Occipital lobe (tissue), 2 donors: ENCODE results near the gene ZNF805. TPM values are rescaled to one million over a fixed set of nuclear protein-coding genes. Genes with fewer than 3 reads are reported as not detected.
A peak's percentile ranks its signal among the peaks of the same experiment; 100 is the strongest.
"Not testable (repeated sequence)": the region's sequence is repeated elsewhere in the genome, so short reads cannot be mapped to it uniquely, and the experiment has no call there.

Source experiments
- DNase-seq: peaks from one replicate; lab custom pipeline; 2025; lab: John Stamatoyannopoulos, UW
- total RNA-seq: library from RNA; depleted of rRNA; stranded (reverse); fragments of >200 nt; gene quantifications from one replicate; pipeline ENCODE4 v1.2.3, GENCODE V29; 2014

Gene ZNF805
- 34.2 TPM for total RNA-seq

DNA sequence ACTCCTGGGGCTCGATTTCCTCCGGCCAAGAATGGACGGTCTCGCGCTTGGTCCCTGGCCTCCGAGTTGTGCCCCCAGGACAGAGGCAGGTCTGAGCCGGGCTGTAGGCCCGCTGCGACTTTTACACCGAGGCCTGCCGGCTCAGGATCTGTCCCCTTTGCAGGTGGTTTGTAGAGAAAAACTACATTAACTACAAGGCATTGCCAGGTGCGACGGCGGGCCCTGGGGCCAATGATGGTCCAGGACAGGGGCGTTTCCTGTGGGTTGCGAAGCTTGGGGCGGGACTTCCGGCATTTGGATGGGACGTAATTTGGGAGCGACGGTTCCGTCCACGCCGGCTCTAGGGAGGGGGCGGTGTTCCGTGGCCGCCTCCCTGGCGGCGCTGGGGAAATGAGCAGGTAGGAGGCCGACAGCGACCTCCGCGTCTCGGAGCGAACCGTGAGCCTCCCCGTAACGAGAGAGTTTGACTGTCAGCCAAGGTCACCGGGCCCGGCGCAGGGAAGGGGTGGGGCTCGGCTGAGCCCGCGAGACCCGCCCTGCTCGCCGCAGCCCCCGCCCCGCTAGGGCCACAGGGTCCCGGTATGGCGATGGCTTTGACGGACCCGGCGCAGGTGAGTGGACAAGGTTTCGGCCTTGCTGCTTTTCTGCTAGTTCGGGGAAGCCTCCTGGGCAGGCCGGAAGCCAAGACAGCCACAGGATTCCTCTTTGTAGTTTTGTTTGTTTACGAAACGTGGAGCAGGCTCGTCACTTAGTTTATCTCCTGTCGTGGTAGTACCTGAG, at the start of gene ZNF805:
TSS of gene ZNF805 (plus strand) at position 322 of the 780 bp plus-strand sequence. CDS start at position 582, 260 bp downstream.
- DNase-seq = peak; percentile 92

DNA sequence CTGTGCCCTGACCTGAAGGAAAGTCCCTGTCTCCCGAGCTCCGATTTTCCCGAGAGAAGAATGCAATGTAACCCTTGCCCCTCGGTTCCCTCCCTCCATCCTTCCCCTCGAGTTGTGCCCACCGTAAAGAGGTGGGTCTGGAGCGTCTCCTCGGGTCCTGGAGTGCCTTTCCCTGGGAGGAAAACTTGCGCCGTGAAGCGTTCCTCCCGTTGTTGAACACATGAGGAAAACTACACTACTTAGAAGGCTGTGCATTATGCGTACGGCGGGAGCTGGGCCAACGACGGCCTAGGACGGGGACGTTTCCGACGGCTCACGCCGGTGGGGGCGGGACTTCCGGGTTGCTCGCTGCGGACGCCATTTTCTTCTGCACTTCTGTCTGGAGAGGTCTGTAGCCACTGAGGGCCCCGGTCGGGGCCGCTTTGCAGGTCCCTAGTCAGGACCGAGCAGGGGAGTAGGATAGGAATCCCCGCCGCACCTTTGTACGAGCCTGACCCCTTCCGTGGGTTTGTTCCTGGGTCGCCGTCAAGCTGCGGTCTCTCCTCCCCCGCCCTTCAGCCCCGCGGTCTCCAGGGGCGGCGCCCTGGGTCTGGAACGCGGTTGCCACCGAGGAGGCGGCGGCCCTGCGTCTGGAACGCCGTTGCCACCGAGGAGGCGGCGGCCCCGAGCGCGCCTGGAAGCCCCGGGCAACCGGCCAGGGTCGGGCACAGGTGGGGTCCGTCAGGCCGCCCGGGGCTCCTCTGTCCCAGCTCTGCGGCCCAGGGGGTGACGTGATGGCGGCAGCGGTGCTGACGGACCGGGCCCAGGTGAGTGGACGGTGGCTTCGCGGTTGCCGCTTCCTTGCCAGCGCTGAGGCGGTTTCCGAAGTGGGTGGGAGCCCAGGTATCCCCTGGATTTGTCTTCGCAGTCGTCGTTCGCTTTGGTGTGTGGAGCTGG, 49.0 kb upstream of the ZNF805 start, which contains the start of gene ZNF264:
TSS of gene ZNF264 (plus strand) at position 360 of the 936 bp plus-strand sequence. CDS start at position 774, 414 bp downstream.
- peak; percentile 82 for DNase-seq

DNA sequence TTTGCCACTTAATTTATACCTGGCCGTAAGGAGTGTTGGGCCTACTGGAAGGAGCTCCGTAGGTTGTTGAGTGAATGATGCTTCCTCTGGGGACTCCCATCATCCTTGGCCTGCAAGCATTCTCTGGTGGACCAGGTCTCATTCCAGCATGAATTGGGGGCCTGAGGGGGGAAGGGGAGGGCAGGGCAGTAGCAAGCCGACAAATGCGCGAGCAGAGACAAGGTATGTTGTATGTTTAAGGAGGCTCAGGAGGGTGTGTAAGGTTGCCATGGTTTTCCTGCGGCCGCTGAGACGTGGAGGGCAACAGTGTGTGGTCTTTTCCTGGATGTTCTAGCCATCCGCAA, 48.4 kb upstream of the ZNF805 start:
- DNase-seq = no peak

DNA sequence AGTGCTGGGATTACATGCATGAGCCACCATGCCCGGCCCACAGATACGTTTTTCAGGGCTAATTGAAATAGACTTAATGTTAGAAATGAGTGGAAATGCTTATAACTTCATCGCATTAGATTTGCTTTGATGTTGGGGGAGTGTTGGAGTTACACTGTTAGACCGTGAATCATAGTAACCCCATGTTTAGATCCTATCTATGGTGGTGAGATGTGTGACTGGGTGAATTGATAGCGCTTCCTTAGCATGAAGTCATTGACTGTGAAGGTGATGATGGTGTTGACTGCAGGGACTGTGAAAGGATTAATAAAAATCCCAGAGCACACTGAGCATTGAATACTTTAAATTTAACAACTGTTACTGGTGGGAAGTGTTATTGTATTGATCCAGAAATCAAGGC, 47.4 kb upstream of the ZNF805 start:
- DNase-seq = no peak

DNA sequence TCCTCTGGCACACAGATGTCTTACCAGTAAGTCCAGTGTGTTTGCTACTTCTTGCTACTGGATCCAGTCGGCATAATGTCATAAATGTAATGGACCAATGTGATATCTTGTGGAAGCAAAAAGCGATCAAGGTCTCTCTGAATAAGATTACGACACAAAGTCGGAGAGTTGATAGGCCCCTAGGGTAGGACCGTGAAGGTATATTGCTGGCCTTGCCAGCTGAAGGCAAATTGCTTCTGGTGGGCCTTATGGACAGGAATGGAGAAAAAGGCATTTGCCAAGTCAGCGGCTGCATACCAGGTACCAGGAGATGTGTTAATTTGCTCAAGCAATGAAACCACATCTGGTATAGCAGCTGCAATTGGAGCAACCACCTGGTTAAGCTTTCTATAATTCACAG, 42.6 kb upstream of the ZNF805 start:
- not testable (repeated sequence) for DNase-seq

DNA sequence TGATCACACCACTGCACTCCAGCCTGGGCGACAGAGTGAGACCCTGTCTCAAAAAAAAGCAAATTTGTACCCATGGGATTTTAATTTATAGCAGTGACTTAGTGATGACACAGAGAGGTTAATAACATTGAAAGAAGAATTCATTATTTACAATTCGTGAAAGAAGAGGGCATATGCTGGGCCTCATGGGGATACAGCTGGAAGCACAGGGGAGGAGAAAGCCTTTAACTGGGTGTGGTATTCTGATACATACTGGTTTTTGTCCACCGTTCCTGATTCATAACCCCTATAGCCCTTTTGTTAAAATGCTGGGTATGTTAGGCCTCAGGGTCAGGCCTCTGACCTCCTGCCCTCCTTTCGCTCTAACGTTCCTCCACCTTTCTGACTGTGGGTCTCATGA, 38.3 kb upstream of the ZNF805 start:
- DNase-seq = no peak

DNA sequence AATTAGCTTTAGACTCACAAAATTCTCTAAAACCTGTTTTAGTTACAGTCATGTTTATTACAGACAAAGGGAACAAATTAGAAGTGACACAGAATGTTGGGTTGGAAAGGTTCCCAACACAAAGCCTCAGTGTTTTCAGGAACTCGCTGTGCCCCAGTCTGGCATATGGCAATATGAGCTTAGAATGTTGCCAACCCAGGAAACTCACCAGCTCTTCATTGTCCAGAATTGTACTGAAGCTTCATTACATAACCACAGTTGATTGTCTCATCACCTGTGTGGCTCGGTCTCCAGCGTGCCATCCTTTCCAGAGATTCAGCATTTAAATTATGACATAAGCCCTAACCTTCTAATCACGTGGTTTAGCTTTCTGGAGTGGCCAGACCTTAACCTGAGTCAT, 30.1 kb upstream of the ZNF805 start:
- no peak for DNase-seq

DNA sequence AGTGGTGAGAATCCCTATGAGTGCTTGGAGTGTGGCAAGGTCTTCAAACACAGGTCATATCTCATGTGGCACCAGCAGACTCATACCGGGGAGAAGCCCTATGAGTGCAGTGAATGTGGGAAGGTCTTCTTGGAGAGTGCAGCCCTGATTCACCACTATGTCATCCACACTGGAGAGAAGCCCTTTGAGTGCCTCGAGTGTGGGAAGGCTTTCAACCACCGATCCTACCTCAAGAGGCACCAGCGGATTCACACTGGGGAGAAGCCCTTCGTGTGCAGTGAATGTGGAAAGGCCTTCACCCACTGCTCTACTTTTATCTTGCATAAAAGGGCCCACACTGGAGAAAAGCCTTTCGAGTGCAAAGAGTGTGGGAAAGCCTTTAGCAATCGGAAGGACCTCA, 28.3 kb upstream of the ZNF805 start:
- DNase-seq = no peak

DNA sequence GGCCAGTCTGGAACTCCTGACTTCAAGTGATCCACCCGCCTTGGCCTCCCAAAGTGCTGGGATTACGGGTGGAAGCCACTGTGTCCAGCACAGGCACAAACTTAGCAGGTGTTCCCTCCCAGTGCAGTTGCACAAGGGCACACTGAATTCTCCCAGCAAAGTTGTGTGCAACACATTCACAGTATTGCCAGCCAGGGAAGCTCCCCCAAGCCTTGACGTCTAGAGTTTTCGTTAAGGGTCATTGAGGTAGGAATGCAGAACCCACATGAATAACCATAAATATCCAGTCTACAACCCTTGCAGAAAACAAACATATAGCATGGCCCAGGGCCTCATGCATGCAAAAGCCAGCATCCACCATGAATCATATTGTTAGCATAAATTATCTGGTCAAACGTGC, 12.9 kb upstream of the ZNF805 start:
- no peak for DNase-seq

DNA sequence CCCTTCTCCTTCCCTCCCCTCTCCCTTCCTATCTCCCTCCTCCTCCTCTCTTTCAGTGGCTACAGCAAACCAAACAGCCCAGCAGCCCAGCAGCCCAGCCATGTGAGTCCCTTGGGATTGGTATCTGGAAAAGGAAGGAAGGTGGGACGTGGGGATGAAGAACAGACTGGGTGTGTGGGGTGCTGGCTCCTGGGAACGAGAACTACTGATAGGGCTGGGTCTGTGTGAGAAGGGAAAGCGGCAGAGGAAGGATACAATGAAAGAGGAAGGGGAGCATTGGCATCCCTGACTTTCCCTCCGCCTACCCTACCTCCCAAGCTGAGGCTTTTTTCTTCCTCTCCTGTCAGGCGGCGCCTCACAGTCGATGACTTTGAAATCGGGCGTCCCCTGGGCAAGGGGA, 8.7 kb upstream of the ZNF805 start:
- DNase-seq = no peak

DNA sequence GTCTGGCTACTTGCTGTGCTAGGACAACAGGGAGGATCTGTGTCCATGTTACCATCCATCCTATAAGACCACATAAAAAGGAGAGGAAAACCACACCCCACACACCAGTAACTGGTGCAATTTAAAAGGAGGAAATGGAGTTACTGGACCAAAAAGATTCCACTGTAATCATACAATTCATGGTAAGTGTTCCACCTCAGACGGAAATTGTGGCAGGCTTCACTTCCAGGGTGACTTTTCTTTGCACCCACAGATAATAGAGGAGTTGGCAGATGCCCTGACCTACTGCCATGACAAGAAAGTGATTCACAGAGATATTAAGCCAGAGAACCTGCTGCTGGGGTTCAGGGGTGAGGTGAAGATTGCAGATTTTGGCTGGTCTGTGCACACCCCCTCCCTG, 7.2 kb upstream of the ZNF805 start:
- DNase-seq = no peak

DNA sequence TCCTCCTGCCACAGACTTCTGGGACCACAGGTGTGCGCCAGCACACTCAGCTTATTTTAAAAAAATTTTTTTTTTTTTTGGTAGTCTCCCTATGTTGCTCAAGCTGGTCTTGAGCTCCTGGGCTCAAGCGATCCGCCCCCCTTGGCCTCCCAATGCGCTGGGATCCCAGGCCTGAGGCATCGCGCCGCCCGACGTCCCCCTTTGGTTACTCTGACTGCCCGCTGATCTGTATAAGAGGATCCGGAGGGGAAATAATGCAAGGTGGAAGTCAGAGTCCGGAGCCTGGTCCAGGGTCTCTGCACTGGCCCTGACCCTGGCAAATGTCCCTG, 486 bp upstream of the ZNF805 start:
- no peak for DNase-seq

DNA sequence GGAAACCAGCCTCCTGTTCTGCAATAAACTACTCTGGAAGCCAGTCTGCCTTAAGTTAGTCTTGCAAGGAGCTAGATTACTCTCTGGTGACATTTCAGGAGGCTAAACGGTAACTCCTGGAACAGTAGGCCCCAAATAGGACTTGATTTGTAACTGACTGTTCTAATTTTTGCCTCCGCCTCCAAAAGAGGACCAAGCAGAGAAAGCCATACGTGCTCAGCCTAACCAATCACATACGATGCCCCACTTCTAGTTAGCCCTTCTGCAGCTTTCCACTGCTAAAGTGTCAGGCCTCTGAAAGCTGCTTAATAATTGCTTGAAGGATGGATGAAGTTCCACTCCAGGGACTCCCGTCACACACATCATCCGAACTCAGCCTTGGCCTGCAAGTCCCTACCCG, 744 bp downstream of the ZNF805 start:
- no peak for DNase-seq

DNA sequence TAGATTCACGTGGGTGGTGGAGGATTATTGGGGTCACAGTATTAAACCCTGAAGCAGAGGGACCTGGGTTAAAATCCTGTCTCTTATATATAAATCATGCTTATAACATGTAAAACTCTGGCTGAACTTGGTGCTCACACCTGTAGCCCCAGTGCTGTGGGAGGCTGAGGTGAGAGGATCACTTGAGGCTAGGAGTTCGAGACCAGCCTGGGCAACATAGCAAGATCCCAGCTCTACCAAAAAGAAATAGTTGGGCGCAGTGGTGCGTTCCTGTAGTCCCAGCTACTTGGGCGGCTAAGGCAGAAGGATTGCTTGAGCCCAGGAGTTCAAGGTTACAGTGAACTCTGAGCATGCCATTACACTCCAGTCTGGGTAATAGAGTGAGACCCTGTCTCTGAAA, 2.4 kb downstream of the ZNF805 start:
- DNase-seq = no peak

DNA sequence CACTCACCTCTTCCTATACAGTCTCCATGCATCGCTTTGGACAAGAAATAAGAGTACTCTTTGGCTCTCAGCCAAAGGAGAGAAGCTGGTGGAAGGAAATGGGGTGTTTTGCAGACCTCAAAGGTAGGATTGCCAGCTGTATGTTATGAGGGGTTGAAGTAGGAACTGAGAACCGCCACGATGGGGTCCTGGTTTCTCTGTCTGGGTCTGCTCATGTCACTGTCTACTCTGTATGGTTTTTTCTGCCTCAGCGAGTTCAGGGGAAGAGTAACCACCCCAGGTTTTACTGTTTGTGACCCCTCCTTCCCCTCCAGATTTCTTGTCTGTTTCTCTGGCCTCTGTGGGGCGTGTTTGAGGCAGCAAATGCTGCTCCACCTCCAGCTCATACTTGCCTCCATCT, 4.1 kb downstream of the ZNF805 start:
- DNase-seq = no peak

DNA sequence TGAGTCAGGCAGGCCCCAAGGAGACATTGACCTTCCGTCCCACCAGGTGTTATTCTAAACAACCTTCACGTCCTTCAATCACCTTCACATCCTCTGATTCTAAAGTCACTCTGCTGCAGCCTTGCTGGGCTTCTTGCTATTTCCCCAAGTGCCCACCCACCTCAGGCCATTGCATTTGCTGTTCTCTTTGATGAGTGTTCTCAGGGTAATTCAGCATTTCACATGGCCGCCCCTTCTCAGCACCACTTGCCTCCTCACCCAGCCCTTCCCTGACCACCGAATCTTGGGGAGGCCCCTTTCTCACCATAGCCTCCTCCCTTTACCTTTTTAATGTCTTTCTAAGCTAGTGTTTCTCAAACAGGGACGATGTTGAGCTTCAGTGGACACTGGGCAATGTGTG, 4.6 kb downstream of the ZNF805 start:
- no peak for DNase-seq

DNA sequence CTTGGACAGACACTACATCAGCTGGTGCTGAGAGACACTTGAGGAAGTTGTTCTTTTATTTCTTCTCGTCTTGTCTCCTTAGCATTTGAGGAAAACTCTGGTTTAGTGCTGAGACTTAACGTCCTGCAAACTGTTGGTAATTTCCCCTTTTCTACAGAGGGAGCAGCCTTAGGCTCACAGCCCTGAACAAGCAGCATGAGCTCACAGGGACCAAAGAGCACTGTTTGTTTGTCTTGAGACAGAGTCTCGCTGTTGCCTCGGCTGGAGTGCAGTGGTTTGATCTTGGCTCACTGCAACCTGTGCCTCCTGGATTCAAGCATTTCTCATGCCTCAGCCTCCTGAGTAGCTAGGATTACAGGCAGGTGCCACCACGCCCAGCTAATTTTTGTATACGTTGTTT, 5.5 kb downstream of the ZNF805 start:
- DNase-seq = no peak

DNA sequence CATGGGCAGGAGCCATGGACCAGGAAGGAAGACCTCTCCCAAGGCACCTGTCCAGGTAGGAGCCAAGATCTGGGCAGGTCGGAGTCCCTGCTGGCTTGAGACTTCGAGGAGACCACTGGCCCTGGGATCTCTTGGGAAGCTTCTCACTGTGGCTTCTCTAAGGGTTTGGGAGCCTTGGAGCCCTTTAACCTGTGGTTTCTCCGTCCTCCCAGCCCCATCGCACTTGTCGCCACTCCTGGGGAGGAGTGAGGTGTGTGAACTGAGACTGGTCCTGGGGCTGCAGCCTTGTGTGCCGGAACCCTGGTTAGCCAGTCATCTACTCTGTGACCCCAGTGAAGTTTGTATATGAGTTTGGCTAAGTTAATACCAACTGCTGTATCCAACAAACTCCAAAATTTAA, 8.2 kb downstream of the ZNF805 start:
- no peak for DNase-seq

DNA sequence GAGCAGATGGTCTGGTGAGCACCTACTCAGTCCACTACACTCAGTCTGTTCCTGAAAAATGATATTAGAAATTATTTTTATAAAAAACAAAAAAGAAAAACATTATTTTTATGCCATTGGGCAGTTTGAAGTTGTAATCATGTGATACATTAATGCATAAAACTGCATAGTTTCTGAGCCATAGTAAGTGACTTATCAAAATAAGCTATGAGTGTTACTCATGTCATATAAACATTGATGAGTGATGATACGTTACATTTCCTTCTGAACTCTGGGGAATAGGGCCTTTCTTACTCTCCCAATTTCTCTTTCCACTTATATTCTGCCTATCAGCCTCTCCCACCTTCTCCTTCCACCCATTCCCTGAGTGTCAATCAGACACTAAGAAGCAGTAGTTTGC, 8.9 kb downstream of the ZNF805 start:
- no peak for DNase-seq

DNA sequence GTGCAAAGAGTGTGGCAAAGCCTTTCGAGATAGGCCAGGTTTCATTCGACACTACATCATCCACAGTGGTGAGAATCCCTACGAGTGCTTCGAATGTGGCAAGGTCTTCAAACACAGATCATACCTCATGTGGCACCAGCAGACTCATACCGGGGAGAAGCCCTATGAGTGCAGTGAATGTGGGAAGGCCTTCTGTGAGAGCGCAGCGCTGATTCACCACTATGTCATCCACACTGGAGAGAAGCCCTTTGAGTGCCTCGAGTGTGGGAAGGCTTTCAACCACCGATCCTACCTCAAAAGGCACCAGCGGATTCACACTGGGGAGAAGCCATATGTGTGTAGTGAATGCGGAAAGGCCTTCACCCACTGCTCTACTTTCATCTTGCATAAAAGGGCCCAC, 13.3 kb downstream of the ZNF805 start:
- DNase-seq = peak; percentile 3

DNA sequence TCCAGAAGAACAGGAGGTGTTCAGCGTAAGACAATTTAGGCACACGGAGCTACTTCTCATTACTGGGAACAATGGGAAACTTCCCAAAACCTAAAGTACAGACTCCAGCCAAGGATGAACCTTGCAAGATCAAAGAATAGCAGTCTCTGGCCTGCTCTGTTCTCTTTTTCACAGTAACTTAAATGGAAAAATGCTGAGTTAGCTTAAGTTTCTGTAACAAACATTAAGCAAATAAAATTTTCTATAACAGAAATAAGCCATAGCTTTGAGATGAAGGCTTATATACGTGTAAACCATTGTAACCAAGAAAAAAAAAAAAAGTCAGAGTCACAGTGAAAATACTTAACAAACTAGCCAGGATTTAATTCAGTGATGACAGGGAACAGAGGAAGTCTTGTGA, 21.6 kb downstream of the ZNF805 start:
- no peak for DNase-seq

DNA sequence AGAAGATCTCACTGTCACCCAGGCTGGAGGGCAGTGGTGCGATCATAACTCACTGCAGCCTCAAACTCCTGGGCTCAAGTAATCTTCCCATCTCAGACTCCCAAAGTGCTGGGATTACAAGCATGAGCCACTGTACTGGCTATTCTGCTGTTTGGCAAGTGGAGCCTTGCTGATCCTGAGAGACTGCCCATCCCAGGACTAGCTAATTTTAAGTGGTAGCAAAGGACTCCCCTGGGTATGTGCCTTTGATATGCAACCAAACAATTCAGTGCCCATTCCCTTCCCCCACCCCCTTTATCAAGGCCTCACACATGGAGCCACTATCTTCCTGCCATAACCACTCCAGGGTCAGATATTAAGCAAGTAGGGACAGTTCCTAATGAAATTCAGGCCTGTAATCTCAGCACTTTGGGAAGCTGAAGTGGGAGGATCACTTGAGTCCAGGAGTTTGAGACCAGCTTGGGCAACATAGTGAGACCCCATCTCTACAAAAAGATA, 22.9 kb downstream of the ZNF805 start:
- DNase-seq = no peak

DNA sequence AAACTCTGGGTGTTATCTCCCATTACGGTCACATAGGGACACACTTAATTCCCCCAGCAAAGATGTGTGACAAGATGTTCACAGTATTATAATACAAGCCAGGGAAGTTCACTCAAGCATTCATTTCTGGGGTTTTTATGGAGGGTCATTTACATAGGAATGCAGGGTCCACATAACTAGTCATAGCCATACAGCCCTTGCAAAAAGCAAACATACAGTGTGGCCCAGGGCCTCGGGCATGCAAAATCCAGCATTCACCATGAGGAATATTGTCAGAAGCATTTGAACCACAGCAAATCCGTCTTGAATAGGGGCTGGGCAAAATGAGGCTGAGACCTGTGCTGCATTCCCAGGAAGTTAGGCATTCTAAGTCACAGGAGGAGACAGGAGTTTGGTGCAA, 26.9 kb downstream of the ZNF805 start:
- no peak for DNase-seq
